GM19467 (cell line): ENCODE results near the gene TGFBR3.

ENCODE experiments used
- ATAC-seq: cut with Tn5 transposase; IDR thresholded peaks from one replicate; pipeline ENCODE4 v1.9.1; 2021; ENCODE audit warnings: mild to moderate bottlenecking, moderate library complexity; ENCODE audit not compliant: unreplicated experiment

TGFBR3 gene

DNA sequence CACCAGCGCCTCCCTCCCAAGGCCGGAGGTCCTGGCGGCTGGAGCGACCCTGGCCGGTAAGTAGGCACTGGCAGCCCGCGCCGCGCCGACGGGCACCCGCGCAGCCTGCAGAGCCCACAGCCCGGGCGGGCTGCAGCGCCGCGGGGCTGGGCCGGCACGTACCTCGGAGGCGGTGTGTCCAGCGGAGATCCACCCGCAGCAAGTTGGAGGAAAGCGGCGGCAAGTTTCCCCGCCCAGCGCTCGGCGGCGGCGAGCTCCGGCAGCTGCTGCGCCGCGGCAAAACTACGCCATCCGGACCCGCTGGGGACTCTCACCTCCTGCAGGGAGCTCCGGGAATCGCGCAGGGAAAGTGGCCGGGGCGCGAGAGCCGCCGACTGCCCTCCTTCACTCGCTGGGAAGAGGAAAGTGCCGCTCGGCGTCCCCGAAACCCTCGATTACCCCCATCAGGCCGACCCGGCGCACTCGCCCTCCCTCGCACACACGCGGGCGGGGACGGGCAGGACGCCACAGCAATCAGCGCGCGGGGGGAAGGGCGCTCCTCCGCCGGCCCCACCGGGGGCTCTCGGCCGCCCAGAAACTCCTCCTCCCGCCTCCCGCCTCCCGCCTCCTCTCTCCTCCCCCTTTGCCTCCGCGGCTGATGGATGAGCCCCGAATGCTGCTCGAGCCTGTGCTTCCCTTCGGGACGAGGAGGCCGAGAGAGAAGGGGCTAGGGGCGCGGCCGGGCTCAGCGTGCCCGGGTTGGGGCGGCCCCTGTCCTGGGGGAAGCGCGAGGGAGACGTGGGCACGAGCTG lies at the start of gene TGFBR3:
TGFBR3 (minus strand) TSS at position 436 of the 791 bp plus-strand sequence. CDS start 24,620 bp downstream, outside the sequence.
- ATAC-seq: peak; percentile 60

DNA sequence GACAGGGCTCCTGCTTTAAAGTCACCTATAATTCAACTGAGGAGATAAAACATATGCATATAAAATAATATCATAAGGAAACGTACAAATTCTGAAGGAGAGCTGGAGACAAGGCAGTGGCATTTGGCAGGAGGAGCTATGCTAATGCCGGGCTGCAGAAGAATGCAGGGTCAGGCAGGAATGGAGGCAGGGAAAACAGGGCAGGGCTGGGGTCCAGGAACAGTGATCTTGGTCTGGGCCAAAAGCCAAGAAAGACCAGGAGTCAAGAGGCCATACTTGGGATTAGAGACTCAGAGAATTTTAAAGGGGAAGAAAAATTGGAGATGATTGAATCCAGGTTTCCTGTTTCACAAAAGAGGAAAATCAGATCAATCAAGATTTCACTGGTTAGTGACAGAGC lies 43.3 kb upstream of the TGFBR3 start:
- no peak for ATAC-seq

- no peak for ATAC-seq
Observed at GRCh38 chr1:91928026-91928425, 42.1 kb upstream of the TGFBR3 start.

DNA sequence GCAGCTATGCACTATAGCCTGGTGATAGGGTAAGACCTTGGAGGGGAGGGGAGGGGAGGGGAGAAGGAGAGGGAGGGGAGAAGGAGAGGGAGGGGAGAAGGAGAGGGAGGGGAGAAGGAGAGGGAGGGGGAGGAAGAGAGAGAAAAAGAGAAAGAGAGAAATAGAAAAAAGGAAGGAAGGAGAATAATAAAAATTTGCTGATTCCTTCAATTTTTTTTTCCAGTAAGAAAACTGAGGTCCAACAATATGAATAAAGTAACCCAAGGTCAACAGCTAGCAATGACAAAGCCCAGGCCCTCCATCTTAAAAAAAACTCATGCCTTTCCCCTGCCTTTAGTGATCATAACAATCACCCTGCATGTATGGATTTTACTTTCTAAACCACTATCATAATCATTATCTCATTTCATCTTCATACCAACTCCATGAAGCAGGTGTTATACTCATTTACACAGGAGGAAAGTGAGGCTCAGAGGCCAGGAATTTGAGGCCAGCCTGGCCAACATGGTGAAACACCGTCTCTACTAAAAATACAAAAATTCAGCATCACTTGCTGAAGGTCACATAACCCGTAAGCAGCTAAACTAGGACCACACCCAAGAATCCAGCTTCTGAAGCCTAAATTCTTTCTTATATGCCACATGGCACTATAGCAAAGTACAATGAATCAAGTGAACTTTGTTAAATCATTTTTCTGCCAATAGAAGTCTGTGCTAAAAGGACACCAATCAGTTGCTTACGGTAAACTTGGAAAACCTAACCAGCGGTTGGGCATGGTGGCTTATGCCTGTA lies 39.9 kb upstream of the TGFBR3 start:
- no peak for ATAC-seq

GRCh38 chr1:91924146-91924545 lies 38.2 kb upstream of the TGFBR3 start:
- no peak for ATAC-seq

DNA sequence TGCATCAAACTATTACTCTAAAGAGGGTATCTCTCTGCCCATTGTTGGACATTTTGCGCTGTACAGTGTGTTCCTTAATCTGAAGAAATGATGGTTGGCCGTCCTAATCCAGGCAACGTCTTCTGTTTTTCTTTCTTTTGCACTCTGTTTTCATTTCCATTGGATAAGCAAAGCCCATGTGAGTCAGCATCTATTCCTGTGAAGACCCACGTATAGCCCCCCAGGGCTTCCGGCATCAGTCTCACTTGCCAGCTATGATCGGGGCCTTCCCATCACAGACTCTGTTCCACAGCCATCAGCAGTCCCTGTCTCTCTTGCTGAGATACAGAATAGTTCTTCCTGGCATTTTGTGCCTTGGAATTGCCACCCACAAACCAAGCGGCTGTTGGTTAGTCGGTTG lies 34.0 kb upstream of the TGFBR3 start:
- ATAC-seq: no peak

DNA sequence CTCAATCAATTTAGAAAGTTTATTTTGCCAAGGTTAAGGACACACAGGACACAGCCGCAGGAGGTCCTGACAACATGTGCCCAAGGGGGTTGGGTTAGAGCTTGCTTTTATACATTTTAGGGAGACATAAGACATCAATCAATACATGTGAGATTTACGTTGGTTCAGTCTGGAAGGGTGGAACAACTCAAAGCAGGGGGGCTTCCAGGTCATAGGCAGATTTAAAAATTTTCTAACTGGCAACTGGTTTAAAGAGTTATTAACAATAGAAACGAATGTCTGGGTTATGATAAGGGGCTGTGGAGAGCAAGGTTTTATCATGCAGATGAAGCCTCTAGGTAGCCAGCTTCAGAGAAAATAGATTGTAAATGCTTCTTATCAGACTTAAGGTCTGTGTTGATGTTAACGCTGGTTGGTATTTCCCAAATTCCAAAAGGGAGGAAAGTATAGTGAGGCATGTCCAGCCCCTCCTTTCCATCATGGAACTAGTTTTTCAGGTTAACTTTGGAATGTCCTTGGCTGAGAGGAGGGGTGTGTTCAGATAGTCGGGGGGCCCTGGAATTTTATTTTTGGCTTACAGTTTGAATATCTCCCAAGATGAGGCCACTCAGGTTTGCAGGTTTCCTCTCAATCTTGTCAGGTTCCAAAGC lies 31.0 kb upstream of the TGFBR3 start:
- no peak for ATAC-seq

GRCh38 chr1:91916046-91916445 lies 30.1 kb upstream of the TGFBR3 start:
- no peak for ATAC-seq

GRCh38 chr1:91913018-91913417 lies 27.1 kb upstream of the TGFBR3 start:
- ATAC-seq: no peak

- no peak for ATAC-seq
Observed at GRCh38 chr1:91912266-91912665, 26.3 kb upstream of the TGFBR3 start.

DNA sequence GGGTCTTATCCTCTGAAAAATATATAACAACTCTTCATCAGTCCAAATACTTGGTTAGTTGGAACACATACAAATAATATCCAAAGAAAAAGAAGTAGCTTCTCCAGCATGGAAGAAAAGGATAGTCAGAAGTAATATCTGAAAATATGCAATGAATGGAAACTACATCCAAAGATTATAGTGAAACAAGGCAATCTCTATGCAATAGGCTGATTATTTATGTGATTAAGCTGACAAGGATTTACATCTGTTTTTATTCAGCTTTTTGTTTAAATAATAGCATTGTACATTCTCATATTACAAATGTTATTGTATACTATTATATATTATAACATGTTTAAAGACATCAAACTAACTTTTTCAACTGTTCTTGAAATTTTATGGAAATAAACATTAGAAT lies 15.3 kb upstream of the TGFBR3 start:
- no peak for ATAC-seq

- no peak for ATAC-seq
Observed at GRCh38 chr1:91900562-91900961, 14.6 kb upstream of the TGFBR3 start.

- no peak for ATAC-seq
Observed at GRCh38 chr1:91897016-91897415, 11.1 kb upstream of the TGFBR3 start.

- no peak for ATAC-seq
Observed at GRCh38 chr1:91895832-91896556, 10.0 kb upstream of the TGFBR3 start.

DNA sequence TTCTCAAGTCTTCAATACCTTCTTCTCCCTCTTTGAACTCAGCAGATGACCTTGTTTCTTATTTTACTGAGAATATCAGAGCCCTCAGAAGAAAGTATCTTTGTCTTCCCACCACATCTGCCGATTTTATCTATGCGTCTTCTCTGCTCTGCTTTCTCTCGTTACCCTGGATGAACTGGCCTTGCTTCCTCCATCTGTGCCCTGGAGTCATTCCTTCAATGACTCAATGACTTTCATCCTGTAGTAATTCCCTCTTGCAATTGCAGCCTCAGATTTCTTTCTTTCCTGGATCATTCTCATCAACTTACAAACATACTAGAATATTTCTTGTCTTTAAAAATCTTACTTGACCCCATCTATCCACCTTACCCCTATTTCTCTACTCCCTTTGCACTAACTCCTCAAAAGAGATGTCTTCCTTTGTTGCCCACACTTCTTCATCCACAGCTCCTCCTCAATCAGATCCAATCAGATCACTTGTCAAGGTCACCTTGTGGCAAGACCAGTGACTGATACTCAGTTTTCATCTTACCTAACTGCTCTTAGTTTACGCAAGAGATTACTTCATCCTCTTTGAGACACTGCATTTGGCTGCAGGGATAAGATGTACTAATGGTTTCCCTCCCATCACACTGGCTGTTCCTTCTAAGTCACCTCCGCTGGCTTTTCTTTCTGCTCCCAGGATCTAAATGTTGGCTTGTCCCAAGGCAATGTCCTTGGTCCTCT lies 8.2 kb upstream of the TGFBR3 start:
- no peak for ATAC-seq

- ATAC-seq: no peak
Observed at GRCh38 chr1:91891969-91892368, 6.0 kb upstream of the TGFBR3 start.

GRCh38 chr1:91891454-91891853 lies 5.5 kb upstream of the TGFBR3 start:
- ATAC-seq: no peak

DNA sequence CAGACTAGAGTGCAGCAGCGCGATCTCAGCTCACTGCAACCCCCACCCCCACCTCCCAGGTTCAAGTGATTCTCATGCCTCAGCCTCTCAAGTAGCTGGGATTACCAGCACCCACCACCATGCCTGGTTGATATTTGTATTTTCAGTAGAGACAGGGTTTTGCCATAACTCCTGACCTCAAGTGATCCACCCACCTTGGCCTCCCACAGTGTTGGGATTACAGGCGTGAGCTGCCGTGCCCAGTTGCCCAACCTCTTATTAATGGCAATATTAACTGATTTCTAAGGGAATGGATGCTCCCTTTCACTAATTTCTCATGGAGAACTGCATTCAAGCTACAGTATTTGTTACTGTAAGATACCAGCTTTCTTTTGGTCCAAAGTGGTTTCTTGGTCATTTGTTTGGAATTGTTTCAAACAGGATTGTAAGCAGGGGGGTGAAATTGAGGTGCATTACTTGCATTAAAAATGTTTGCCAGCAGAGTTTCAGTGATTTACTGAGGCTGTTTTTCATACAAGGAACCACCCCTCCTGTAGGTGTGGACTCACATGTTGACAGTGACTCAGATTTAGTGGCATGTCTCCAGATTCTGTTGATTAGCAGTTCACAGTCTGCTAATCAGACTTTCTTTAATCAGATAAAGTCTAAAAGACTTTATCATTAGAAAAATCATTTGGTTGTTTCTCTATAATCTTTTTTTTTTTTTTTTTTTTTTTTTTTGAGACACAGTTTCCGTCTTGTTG lies 3.9 kb upstream of the TGFBR3 start:
- no peak for ATAC-seq

GRCh38 chr1:91885213-91885715 lies 687 bp downstream of the TGFBR3 start:
- ATAC-seq: no peak
